GM10266 (cell line): ENCODE measurements around the gene UBAP2L.

Experiments
- DNase-seq: peaks from one replicate; pipeline ENCODE4 v3.0.0; 2012; ENCODE audit errors: extremely low spot score
- TF ChIP-seq, protein P1 (sequence below): IDR thresholded peaks from 2 replicates; pipeline ENCODE4 v1.5.1; 2012; ENCODE audit warnings: mild to moderate bottlenecking, low read depth; ENCODE audit not compliant: control insufficient read depth, insufficient read depth; ENCODE audit errors: missing control alignments

UBAP2L gene

DNA sequence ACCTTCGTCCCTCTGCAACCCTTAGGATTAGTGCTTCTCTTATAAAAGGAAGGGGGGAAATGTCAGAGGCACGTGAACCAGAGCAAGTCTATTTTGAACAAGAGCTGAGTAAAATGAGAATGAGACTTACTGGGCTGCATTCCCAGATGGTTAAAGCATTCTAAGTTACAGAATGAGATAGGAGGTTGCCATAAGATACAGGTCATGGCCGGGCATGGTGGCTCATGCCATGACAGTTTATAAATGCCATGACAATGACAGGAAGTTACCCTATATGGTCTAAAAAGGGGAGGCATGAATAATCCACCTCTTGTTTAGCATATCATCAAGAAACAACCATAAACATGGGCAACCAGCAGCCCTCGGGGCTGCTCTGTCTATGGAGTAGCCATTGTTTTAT lies 97.6 kb downstream of the UBAP2L start:
- no peak for DNase-seq
- TF ChIP-seq, protein P1, sequence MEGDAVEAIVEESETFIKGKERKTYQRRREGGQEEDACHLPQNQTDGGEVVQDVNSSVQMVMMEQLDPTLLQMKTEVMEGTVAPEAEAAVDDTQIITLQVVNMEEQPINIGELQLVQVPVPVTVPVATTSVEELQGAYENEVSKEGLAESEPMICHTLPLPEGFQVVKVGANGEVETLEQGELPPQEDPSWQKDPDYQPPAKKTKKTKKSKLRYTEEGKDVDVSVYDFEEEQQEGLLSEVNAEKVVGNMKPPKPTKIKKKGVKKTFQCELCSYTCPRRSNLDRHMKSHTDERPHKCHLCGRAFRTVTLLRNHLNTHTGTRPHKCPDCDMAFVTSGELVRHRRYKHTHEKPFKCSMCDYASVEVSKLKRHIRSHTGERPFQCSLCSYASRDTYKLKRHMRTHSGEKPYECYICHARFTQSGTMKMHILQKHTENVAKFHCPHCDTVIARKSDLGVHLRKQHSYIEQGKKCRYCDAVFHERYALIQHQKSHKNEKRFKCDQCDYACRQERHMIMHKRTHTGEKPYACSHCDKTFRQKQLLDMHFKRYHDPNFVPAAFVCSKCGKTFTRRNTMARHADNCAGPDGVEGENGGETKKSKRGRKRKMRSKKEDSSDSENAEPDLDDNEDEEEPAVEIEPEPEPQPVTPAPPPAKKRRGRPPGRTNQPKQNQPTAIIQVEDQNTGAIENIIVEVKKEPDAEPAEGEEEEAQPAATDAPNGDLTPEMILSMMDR = no peak
